VCaP (cell line): Measurements from ENCODE around the gene WWOX.

Experiments used
- H3K27ac ChIP-seq: fragments of 450-650 bp; 2 replicates; pipeline ENCODE4 v1.5.1; 2017
- TF ChIP-seq, protein P1 (sequence below): fragments of 450-650 bp; conservative IDR thresholded peaks from 2 replicates; pipeline ENCODE4 v1.5.1; 2017; ENCODE audit warnings: mild to moderate bottlenecking, moderate library complexity

The WWOX gene

DNA sequence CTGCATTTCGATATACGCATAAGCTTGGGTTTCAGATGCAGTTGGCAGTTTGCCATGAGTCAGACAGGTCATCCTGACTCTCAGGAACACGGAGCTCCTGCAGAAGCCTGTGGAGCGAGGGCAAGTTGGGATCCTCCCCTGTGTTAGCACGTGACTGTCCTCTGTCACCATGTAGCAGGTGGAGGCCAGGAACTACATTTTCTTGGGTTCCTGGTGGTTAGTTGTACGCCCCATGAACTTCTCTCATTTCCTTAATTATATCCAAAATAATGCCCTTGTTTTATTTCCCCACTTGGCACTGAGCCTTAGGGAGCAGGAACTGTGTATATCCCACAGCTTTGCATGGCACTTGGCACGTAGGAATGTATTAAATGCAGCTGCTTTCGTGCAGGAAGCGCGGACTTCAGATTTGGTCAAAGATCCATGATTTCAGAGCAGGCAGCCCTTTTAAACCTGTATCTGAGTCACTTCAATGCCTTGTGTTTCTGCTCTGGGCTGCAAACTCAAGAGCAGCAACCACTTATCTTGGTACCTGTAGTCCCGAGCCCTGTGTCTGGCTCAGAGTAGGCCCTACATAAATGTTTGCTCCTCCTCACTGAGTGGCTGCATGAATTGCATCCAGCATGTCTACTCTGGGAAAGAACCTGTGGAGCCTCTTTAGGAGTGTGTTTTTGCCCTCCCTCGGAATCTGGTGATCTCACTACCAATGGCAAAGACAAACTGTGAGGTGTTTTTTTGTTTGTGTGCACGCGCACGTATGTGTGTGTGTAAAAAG, 1072.7 kb downstream of the WWOX start:
- TF ChIP-seq, protein P1, sequence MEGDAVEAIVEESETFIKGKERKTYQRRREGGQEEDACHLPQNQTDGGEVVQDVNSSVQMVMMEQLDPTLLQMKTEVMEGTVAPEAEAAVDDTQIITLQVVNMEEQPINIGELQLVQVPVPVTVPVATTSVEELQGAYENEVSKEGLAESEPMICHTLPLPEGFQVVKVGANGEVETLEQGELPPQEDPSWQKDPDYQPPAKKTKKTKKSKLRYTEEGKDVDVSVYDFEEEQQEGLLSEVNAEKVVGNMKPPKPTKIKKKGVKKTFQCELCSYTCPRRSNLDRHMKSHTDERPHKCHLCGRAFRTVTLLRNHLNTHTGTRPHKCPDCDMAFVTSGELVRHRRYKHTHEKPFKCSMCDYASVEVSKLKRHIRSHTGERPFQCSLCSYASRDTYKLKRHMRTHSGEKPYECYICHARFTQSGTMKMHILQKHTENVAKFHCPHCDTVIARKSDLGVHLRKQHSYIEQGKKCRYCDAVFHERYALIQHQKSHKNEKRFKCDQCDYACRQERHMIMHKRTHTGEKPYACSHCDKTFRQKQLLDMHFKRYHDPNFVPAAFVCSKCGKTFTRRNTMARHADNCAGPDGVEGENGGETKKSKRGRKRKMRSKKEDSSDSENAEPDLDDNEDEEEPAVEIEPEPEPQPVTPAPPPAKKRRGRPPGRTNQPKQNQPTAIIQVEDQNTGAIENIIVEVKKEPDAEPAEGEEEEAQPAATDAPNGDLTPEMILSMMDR, result no peak

DNA sequence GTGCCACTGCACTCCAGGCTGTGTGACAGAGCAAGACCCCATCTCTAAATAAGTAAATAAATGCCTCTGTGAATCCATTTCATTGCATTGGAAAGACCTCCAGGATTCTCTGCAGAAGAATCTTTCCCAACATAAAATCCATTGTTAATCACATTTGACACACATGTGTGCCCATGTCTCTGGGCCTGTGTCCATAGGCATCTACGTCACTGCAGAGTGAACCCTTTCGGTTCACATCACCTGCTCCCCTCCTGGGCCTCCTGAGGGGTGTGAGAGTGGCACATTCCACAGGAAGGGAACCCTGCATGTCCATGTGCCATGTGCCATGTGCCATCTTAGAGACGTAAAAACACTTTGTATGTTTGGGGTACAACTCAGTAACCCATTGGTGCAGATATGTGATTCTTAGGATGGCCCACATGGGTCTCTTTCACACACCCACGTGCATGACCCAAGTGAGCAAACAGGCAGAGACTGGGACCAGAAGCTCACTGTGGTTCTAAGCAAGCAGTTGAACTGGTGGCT, 1073.6 kb downstream of the WWOX start:
- TF ChIP-seq, protein P1, result no peak

More for the DNA sequence above, 1072.7 kb downstream of the WWOX start:
- peak overlapping the region; percentile 46 for H3K27ac ChIP-seq

DNA sequence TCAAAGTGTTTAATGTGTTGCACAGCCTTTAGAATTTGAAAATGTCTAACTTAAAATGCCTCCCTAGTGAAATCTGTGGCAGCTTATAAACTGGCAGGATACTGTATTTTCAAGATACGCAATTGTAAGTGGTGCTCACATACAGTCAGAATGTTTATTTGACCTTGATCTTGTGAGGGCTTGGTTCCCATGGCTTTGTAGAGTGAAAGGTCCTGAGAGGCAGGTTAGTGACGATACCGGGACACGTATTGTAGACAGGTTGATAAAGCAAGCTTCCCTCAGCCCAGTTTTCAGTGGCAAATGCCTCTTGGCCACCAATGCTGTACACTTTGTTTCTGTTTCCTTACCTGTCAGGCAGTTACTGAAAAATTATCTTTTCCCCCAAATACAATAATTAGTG, 1074.5 kb downstream of the WWOX start:
- no peak overlapping the region for H3K27ac ChIP-seq
- TF ChIP-seq, protein P1, result no peak

More for the DNA sequence above, 1073.6 kb downstream of the WWOX start:
- H3K27ac ChIP-seq, result peak overlapping the region; percentile 46; the same call in 1 of the 2 replicates

DNA sequence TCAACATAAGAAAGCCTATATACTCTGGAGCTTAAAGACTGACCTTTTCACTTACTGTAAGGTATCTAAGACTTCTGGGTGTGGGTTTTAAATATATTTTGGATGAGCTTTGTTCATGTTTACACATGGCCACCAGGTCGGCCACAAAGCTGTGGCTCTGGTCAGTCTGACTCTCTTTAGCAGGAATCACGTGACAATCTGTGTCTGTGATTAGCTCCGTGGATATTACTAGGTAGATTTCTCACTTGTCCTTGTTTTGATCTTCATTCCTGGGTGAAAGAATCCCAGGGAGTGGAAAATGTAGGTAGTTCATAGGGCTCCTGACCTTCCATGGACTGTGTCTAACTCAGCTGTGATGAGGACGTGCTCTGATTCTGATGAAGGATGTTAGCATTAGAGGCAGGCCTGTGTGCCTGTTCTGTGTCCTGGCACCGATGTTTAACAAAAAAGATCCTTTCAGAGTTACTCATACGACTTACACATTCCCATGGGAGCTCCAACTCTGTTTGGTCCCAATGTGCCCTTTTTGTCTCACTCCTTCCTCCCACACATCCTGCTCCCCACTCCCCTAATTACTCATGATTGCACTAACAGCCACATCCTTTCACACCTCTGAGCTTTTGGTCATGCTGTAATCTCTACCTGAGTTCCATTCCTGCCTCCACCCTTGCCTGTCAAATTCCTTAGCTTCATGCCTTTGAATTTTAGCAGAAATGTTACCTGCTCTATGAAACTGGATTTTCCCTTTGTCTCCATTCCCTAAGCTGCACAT, 1076.0 kb downstream of the WWOX start:
- no peak overlapping the region for H3K27ac ChIP-seq
- TF ChIP-seq, protein P1, result no peak

DNA sequence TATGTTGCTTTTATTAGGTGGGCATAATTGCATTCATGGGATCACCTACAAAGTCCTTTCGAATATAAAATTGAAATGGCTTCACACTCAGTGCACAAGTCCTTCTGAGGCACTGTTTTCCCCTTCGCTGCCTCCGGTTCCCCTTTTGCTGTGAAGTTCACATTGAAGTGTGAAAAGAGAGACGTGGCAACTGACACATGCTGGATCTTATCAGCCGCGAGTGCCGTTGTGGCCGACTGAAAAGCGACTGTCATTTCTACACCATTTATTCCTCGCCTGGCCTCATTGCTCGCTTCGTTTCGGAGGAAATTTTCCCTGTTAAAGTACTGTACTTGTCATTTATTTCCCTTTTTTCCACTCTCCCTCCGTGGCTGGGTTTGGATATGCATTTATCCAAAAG, 1077.6 kb downstream of the WWOX start:
- no peak overlapping the region for H3K27ac ChIP-seq
- TF ChIP-seq, protein P1, result no peak

DNA sequence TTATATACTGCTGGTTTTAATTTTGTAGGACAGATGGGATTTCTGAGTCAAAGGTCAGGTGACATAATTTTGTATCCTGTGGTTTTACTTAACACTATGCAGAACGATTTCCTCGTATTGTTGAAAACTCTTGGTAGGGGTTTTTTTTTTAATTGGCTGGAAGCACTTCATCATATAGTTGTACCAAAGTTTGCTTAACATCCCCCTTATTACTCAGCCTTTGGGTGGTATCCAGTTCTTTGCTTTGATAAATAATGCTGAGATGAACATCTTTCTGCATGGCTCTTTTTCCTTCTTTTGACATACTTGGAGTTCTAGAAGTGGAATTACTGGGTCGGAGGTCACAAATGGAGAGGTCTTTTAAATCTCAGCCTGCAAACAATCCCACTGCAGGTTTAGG, 1082.0 kb downstream of the WWOX start:
- no peak overlapping the region for H3K27ac ChIP-seq
- TF ChIP-seq, protein P1, result no peak

DNA sequence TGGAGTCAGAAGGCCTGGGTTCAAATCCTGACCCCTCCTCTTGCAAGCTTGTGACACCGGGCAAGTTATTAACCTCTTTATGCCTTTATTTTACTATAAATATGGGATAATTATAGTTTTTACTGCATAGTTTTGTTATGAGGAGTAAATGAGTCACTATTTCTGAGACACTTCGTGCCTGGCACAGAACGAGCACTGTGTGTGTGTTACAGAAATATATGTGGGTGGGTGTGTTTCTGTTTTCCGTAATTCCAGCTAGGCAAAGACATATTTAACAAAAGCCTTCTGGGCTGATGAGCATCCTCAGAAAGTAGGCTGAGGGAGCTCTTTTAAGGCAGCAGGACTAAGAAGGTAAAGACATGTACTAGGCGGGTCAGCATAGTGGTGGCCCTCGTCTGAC, 1083.2 kb downstream of the WWOX start:
- TF ChIP-seq, protein P1, result no peak
- H3K27ac ChIP-seq, result no peak overlapping the region
